ENCODE results near the gene SLC35A3.
A peak's percentile ranks its signal among the peaks of the same experiment; 100 is the strongest.
"Not testable (repeated sequence)": the region's sequence is repeated elsewhere in the genome, so short reads cannot be mapped to it uniquely, and the experiment has no call there.

SLC35A3 gene

DNA sequence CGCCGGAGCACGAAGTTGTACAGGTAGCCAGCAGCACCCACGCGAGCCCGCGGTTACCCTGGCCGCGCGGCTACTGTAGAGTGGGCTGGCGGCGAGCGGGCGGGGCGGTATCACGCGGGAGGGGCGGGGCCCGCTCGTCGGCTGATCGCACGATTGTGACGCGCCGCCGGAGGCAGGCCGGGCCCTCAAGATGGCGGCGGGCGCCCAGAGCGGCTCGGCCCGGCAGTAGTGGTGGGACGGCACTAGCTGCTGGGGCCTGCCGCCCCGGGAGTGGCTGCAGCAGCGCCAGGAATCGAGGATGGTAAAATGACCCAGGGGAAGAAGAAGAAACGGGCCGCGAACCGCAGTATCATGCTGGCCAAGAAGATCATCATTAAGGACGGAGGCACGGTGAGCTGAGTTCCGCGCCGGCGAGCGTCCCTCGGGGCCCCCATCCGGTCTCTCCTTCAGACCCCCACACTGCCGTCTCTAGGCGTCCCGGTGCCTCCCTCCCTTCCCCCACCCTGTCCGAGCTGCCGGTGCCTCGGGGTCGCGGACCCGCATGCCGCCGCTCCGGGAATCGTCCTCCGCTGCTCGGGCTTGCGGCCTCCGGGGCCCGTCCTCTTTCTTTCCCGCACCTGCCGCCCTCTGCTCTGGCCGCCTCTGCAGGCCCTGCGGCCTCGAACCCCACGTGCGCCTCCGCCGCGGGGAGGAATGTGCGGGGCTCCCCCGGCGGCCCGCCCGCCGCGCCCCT is 68.3 kb downstream of the SLC35A3 start:
- peak; percentile 85 for DNase-seq

DNA sequence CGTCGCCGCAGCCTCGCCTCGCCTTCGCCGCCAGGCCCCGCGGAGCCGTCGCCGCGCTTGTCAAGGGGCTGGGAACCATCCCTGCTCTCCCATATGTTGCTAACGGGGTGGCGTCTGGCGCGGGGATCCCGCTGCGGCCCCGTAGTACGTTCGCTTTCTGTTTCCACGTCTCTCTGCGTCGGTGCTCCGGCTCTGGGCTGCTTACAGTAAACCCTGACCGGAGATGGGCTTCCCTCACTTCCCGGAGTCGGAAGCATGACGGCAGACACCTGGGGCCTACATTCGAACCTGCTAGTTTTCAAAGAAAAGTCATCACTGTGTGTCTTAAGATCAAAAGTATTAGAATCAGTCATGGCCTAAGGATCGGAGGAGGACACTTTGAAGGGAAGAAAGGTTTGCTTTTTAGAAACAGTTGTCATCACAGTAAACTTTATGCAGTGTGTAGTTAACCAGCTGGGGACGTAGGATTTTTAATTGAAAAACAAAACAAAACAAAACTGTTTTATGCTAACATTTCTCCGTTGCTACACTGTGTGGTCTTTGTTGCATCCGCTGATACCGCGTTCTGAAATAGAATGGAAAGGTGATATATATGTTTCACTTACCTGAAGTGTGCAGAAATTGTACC is 69.0 kb downstream of the SLC35A3 start:
- peak; percentile 76 for DNase-seq

DNA sequence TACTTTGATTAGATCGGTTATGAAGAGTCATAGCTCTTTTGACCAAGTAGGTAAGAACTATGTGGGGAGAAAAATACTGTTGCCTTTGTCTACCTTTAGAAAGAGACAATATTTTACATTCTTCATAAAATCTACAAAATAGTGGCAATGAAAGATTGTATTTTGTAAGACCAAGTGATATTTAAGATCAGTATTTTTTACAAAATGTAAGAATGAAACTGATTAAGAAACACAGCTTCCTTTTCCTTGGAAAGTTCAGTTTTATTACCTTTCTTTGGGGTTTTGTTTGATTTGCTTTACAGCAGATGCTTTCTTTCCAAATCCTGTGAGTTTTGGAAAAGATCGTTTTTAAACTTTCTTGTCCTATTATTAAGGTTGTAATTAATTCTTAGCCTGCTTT is 69.8 kb downstream of the SLC35A3 start:
- no peak for DNase-seq

DNA sequence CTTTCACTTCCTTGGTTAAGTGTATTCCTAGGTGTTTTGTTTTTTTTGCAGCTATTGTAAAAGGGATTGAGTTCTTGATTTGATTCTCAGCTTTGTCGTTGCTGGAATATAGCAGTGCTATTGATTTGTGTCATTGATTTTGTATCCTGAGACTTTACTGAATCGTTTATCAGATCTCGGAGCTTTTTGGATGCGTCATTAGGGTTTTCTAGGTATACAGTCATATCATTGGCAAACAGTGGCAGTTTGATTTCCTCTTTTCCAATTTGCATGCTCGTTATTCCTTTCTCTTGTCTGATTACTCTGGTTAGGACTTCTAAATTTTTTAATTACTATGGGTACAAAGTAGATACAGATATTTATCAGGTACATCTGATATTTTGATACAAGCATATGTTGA is 75.4 kb downstream of the SLC35A3 start:
- no peak for DNase-seq

DNA sequence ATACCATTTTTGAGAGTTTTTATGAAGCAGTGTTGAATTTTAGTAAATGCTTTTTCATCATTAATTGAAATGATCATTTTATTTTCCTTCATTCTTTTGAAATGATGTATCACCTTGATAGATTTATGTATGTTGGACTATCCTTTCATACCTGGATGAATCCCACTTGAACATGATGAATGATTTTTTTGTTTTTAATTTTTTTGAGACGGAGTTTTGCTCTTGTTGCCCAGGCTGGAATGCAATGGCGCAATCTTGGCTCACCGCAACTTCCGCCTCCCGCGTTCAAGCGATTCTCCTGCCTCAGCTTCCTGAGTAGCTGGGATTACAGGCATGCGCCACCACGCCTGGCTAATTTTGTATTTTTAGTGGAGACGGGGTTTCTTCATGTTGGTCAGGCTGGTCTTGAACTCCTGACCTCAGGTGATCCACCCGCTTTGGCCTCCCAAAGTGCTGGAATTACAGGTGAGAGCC is 77.5 kb downstream of the SLC35A3 start:
- DNase-seq = not testable (repeated sequence)

DNA sequence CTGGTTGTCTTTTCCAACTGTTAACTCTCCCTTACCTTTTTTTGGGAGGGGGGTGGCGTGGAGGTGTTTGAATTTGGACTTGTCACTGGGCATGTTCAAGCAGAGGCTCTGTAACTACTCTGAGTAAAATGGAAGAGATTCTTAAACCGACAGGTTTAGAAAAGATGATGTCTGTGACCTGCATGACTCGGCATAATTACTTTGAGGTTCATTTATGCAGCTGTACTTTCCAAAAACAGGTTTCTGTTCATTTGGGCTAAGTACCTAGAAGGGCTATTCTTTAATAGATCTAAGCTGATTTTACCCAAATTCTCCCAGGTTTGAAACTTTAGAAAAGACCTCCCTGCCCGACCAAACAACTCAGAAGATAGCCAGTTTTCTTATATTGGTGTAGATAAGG is 80.3 kb downstream of the SLC35A3 start:
- no peak for DNase-seq

DNA sequence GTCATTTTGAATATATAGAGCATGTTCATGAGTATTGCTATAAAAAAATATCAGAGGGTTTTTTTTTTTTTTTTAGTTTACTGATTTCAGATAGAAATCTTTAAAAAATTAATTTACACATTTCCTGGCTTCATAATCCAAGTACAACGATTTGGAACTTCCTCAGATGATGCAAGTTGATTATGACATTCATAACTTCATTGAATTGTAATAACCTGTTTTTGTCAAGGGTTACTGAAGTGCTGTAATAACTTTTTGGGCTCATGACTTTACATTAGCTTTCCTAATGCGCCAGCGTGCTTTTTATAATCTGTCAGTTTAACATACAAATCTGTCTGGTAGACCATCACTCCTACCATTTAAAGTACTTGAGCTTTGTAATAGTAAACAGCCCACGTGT is 81.6 kb downstream of the SLC35A3 start:
- no peak for DNase-seq

DNA sequence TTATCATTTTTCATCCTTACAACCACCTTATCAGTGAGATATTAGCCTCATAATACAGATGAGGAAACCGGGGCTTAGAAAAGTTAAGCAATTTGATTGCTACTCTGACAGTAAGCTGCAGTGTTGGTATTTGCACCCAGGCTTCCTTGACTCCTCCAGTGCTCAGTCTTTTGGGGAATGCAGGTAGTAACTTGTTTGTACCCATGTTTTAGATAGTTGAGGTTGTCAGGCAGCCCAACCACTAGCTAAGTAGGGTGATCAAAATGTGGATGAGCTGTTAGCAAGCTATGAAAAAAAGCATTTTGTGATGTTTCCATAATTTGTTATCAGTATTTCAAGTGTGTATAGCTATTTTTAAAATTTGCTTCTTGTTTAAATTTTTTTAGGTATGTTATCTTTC is 82.1 kb downstream of the SLC35A3 start:
- no peak for DNase-seq

DNA sequence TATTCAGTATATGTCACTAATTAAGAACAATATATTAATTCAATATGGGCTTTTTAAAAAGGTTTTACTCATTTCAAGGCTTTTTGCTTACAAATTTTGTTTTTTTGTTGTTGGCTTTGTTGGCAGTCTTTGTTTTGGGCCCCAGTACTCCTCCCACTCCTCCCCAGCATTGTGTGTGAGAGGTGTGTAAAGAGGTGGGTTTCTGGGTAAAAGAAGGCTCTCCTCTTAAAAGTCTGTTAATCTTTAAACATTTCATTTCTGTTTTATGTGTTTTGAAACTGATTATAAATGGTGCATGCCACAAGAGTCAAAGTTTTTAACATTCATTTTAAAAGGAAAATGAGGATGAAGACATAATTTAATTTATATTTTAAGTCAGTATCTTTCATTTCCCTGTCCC is 83.3 kb downstream of the SLC35A3 start:
- no peak for DNase-seq

DNA sequence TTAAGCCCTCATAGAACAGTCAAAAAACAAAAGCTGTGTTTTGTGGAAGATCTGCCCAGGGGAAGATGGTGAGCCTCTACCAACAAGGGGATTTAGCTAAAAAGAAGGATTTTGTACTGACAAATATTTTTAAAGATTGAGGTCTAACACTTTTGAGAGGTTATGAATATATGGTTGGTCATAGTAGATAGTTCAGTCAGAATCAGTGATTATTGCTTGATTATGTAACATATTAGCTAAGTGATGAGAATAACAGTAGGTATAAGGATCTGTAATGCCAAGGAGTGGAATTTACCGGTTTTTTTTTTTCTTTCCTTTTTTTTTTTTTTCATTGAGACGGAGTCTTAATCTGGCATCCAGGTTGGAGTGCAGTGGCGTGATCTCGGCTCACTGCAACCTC is 83.9 kb downstream of the SLC35A3 start:
- no peak for DNase-seq

DNA sequence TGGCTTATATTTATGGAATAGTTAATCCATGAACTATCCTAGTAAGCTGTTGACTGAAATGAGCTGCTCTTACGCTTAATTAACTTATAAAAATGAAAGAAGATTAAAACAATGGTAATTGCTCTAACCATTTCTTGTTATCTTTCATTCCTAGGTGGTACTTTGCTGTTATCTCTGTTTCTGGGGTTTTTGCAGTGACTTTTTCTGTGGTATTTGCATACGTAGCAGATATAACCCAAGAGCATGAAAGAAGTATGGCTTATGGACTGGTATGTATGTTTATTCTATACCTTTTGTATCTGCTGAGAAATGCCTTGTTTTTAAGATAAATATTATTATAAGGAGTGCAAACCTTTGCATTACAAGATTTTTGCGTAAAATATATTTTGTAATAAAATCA is 91.9 kb downstream of the SLC35A3 start:
- DNase-seq = no peak

DNA sequence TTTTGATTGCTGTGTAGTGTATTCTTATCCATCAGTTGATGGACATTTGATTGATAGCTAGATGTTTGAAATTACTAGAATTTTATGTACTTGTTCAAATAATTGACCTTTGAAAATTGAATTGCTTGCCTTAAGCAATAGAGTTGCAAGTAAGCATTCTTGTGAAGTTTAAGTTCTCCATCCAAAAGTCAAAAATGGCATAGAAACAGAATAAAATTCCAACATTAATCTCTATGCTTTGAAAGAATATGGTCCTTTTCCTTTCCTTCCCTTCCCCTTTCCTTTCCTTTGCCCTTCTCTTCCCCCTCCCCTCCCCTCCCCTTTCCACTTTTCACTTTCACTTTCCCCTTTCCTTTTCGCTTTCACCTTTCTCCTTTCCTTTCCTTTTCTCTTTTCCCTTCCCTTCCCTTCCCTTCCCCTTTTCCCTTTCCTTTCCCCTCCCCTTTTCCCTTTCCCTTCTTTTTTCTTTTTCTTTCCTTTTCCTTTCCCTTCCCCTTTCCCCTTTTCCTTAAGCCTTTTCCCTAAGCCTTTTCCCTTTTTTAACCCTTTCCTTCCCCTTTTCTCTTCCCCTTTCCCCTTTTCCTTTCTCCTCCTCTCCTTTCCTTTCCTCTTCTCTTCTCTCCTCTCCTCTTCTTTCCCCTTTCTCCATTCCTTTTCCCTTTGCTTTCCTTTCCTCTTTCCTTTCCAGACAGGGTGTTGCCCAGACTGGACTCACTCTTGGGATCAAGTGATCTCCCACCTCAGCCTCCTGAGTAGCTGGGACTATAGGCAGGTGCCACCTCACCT is 95.6 kb downstream of the SLC35A3 start:
- no peak for DNase-seq

DNA sequence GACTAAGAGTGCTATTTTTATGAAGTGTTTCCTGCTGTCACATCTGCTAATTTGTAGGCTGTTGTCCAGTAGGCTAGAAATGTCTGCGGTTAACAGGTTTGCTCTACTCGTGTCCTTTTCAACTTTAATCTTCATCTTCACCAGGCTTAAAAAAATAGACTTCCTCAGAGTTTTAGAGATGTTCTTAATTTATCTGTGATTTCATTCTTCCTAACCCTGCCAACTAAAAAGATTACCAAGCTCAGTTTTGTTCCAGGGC is 96.1 kb downstream of the SLC35A3 start:
- no peak for DNase-seq

DNA sequence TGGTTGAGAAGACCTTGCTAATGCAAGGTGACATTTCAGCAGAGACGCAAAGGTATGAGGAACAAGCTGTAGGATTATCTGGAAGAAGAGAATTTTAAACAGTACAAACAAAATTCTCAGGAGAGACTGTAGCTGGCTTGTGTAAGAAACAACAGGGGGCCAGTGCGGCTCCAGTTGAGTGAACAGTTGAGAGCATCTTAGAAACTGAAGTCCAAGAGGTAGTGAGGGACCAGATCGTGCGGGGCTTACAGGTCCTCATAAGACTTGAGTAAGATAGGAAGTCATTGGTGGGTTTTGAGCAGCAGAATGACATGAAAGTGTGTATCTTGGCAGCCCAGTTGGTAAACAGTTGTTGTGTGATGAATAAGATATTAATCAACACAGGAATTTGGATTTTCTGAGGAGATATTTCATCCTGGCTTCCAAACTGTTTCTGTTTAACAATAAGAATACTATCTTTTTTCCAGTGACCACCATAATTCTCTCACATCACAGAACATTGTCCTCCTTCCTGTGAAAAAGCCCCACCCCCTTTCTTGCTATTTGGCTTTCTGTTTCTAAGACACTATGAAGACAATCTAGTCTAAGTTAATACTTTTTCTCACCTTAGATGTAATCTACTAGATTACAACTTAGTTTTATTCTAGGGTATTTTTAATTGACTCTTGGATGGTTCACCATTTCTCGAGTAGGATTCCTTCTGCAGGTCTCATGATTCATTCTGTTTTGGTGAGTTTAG is 100.6 kb downstream of the SLC35A3 start:
- no peak for DNase-seq

DNA sequence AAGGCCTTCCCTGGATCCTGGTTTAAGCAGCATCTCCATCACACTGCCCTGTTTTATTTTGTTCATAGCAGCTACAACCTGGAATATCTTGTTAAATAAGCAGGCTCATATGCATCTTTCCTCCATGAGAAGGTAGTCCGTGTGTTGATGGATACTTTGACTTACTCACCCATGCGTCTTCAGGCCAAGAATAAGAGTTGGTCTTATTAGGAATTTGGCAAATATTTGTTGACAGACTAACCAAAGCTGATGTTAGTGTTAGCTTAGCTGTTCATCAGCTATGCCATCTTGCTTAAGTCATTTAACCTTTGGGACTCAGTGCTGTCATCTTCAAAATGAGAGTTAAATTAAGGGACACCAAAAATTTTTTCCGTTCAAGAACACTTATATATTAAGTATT is 103.7 kb downstream of the SLC35A3 start:
- no peak for DNase-seq

DNA sequence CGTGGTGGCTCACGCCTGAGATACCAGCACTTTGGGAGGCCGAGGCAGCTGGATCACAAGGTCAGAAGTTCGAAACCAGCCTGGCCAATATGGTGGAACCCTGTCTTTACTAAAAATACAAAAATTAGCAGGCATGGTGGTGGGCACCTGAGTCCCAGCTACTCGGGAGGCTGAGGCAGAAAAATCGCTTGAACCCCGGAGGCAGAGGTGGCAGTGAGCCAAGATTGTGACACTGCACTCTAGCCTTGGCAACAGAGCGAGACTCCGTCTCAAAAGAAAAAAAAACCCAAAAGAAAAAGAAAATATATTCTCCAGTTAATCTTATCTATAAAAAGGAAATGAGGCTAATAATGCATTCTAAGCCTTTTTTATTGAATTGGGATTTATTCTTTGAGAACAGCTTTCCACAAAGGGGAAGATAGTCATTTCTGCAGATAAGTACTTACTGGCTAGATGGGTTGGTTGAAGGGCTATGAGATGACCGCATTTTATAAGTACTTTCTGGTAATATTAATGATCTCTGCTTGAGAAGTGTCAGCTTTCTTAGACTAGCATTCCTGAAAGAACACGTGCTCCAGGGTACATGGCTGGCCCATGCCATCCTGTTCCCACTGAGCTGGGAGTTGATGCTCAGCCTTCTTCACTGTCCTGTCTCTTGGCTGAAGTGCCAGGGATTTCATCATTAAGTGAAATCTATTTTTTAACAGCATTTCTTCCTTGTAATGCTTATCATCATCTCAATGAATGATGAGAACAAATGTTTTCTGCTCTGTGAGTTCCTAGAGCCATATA is 105.0 kb downstream of the SLC35A3 start:
- DNase-seq = no peak

DNA sequence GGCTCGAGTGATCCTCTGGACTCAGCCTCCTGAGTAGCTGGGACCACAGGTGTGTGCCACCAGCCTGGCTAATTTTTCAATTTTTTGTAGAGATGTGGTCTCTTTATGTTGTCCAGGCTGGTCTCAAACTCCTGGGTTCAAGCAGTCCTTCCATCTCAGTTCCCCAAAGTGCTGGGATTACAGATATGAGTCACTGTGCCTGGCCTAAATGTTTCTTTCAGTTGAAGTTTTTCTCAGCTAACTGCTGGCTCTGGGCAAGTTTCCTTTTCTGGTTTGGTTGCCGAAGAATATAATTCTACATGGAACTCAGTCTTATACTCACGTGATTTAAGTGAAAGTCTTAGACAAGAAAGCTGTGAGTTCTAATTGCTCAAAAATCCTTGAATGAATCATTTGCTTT is 106.0 kb downstream of the SLC35A3 start:
- no peak for DNase-seq

DNA sequence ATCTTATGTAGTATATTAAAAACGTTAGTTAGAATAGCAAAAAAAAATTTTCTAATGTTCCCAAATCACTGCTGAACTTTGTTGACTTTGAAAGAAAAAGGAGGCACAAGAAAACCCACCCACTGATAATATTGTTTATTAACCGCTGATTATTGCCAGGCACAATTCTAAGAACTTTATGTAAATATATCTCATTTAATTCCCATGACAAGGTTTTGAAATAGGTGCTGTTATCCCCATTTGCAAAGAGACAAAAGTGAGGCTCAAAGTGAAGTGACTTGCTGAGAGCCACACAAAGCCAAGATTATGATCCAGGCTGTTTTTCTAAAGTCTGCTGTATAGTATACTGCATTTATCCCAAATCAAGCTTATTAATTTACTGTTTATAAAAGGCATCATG is 106.5 kb downstream of the SLC35A3 start:
- DNase-seq = no peak

DNA sequence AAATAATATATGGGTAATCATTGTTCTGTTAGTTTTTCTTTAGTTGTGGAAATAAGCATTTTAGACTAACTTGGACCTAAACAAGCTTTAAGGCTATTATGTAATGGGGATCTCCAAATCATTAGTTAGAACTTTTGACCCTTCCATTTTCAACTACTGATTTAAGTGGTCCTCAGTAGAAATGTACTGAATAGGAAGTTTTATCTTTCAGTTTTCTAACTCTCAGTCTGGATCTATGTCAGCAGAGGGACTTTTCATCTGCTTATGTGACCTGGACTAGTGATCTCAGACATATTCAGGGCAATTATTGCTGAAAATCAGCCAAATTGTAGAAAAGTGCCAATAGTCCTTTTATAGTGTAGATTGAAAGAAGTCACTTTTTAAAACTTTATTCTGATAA is 106.9 kb downstream of the SLC35A3 start:
- no peak for DNase-seq

DNA sequence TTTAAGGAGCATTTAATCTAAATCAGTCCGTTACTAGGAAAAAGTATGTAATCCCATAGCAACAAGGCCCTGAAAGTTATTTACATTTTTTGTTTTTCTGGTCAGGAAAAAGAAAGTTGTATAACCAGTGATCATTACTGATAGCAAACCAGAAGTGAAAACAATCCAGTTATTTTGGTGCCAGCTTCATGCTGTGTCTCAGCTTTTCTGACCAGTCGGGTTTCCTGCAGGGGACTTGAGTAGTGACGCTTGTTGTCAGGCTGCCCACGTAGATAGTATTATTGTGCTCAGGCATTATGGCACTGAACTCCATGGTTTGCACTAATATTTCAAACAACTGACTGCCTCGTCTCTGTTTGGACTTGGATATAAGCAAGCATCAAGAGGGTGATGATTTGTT is 107.7 kb downstream of the SLC35A3 start:
- no peak for DNase-seq

DNA sequence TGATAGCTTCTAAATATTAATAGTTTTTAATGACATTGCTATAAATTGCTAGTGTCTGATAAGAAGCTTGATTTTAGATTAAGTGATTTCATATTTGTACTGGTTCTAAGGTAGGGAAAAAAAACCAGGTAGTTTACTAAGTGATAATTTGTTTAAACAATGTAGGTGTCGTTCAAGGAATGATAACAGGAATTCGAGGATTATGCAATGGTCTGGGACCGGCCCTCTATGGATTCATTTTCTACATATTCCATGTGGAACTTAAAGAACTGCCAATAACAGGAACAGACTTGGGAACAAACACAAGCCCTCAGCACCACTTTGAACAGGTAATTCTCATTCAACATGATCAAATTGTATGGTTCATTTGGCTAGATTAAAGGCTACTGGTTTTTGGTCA is 110.5 kb downstream of the SLC35A3 start:
- DNase-seq = no peak
